Cerebellar nuclear complex (tissue), 1 donor: ENCODE data around the gene FHOD1.

Experiments used
- DNase-seq, 2 experiments: peaks; one replicate each; lab custom pipeline; 2025; lab: John Stamatoyannopoulos, UW

FHOD1 gene

GRCh38 chr16:67277294-67277998 is 30.2 kb upstream of the FHOD1 start:
- DNase-seq, result no peak

- no peak for DNase-seq
These were observed 28.0 kb upstream of the FHOD1 start for GRCh38 chr16:67275321-67275720.

GRCh38 chr16:67271446-67271845 is 24.2 kb upstream of the FHOD1 start:
- DNase-seq, result no peak

GRCh38 chr16:67270931-67271338 is 23.7 kb upstream of the FHOD1 start:
- DNase-seq, result no peak

DNA sequence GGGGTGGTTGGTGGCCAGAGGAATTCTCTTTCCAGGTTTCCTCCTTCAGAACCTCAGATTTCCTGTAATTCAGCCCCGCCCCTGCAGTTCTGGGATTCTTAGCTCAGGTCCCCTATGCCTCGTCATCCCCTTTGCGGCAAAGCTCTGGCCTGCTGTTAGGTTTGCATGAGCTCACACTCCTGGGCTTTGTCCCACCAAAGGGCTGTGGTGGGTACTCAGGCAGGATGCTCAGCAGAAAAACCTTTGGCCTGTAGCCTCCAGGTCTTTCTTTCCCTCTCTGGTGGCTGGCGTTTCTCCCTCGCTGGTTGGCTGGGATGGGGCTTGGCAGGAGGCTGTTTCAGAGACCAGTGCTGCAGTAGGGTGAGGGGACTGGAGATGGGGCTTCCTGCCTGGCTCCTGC is 22.5 kb upstream of the FHOD1 start:
- no peak for DNase-seq

- DNase-seq, result no peak
These were observed 20.9 kb upstream of the FHOD1 start for GRCh38 chr16:67268136-67268579.

- DNase-seq, result no peak
These were observed 18.6 kb upstream of the FHOD1 start for GRCh38 chr16:67265834-67266233.

- no peak for DNase-seq
These were observed 17.6 kb upstream of the FHOD1 start for GRCh38 chr16:67264866-67265265.

GRCh38 chr16:67264277-67264676 is 17.0 kb upstream of the FHOD1 start:
- no peak for DNase-seq

DNA sequence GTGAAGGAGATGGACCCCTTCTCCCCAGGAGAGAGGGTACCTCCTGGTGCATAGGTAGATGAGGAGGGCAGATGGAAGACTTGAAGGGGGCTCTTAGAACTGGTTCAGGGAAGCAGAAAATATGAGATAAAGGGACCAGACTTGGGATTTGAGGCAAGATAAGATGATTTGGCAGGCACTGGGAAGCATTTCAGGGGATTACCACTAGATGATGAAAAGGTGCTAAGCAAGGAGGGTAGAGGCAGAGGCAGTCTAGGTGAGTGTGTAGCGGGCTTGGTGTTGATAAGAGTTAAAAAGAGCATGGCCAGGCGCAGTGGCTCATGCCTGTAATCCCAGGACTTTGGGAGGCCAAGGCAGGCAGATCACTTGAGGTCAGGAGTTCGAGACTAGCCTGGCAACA is 15.9 kb upstream of the FHOD1 start:
- no peak for DNase-seq

- no peak for DNase-seq
These were observed 13.3 kb upstream of the FHOD1 start for GRCh38 chr16:67260426-67261063.

GRCh38 chr16:67259705-67260104 is 12.4 kb upstream of the FHOD1 start:
- no peak for DNase-seq

DNA sequence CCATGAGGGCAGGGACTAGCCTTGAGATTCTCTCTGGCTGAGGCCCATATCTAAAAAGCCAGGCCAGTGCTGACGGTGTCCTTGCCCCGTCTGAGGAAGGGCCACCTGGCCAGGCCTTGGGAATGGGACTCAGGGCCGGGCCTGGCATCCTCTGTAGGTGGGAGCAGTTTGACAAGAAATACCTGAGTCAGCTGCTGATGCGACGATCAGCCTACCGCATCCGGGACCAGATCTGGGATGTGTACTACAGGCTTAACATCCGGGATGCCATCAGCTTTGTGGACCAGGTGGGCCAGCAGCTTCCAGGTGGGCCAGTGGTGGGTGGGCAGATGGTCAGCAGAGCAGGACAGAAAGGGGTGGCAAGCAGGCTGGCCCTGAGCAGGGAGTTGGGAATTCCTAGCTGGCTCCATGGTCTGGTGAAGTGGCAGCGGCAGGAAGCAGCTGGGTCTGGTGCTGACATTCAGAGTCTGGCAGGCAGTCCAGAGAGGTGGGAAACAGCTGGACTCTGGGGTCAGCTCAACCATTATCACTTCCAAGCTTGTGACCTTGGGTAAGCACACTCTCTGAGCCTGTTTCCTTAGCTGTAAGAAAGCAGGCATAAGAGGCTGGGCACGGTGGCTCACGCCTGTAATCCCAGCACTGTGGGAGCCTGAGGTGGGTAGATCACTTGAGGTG is 11.0 kb upstream of the FHOD1 start:
- no peak for DNase-seq

DNA sequence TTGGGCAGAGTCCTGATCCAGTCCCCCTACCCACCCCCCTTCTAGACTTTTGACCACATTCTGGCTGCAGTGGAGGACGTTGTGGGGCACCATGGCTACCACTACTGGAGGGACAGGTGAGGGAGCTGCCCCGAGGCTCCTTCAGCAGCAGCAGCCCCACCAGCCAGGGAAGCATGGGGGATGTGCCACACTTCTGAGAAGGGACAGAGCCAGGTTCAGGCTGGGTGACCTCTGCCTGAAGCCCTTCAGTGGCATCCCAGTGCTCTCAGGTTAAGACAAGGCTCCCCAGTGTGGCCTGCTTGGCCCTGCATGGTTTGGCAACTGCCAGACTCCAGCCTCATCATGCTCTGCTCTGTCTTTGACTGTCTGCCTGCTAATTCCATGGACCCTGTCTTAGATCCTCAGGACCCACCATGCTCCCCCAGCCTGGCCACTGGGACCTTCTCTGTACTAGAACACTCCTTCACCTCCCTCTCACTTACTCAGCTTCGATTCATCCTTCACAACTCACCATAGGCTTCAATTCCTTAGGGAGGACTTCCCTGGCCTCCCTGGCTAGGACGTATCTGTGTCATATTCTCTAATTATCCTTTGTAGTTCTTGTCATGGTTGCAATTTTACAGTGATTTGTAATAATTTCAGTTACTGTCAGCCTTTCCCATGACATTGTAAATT is 10.3 kb upstream of the FHOD1 start:
- no peak for DNase-seq

DNA sequence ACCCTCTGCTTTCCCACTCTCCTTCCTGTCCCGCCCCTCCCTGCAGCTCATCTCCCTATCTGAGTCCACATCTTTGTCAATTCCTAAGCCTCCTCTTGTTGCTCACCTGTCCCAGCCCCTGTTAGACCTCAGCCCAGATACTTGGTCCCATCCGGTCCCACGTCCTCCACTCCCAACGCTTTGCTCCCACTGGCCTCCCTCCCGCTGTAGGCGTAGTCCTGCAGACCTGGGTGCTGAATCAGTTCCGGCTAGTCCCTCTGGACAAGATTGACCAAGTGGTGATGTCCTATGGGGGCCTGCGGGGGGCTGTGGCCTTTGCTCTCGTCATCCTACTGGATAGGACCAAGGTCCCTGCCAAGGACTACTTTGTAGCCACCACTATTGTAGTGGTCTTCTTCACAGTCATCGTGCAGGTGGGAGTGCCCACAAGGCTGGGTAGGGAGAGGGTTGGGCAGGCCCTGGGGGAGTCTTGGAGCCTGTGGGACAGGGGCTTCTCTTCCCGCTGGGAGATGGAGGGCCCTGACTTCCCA is 9.5 kb upstream of the FHOD1 start:
- no peak for DNase-seq

GRCh38 chr16:67255553-67256221 is 8.4 kb upstream of the FHOD1 start:
- no peak for DNase-seq

DNA sequence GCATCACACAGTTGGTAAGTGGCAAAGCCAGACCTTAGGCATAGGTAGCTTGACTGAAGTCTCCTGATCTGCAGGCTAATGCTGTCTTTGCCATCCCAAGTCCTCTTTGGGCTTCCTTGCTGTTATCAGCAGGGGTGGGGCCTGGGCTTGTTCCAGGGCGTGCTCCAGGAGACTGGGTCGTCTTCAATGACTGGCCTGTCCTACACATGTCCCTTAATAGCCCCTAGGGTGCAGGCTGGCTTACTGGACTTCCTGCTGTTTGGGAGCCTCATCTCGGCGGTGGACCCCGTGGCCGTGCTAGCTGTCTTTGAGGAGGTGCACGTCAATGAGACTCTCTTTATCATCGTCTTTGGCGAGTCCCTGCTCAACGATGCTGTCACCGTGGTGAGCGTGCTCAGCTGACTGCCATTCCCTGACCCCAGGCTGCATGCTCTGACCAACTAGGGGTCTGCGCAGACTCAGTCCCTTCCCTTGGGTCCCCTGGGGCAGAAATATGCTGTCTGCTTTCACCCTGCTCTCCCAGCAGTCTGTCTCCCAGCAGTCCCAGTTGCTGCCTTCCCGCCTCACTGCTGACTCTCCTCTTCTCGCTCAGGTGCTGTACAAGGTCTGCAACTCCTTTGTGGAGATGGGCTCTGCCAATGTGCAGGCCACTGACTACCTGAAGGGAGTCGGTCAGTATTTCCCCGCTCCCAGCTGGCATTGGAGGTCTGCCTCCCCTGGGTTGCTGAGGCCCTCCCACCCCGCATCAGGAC is 7.7 kb upstream of the FHOD1 start:
- no peak for DNase-seq

DNA sequence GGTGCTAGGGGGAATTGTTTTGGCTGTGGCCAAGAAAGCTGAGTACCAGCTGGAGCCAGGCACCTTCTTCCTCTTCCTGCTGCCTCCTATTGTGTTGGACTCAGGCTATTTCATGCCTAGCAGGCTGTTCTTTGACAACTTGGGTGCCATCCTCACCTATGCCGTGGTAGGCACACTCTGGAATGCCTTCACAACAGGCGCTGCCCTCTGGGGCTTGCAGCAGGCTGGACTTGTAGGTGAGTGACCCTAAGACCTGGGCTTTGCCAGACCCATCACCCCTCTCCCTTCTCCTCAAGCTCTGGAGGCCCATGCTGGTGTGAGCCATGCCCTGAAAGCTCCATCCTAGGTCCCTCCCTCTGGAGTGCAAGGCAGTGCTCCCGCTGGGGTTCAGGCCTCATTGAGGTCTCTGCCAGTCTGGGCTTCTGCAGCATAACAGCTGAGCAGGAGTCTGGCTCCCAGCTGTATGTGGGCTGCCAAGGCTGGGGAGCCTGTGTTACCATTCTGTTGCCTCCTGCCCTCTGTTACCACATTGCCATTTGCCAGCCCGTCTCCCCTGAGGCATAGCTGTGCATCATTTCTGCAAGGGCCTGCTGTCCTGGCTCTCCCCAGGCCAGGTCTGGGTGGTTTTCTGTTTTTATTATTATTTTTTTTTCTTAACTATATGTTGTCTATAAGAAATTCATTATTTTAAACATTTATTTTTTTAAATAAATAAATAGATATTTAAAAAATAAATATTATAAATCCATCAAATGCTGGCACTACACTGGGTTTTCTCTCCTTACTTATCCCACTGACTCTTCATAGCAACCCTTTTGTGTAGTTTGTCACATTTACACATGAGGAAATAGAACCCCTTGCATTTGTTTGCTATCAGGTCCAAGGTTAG is 5.6 kb upstream of the FHOD1 start:
- DNase-seq, result no peak

- no peak for DNase-seq
These were observed 2.7 kb upstream of the FHOD1 start for GRCh38 chr16:67250045-67250327.
